Kidney (tissue), 14 donors: Measurements from ENCODE around the gene PTGFRN. TPM values are rescaled to one million over a fixed set of nuclear protein-coding genes. Genes with fewer than 3 reads are reported as not detected.

Experiments used
- DNase-seq, 5 donors: peaks; one replicate each; pipeline ENCODE4 v3.0.0-alpha.2; 2013 to 2020
- FAIRE-seq: peaks from 2 replicates; lab custom pipeline; 2012; peaks lifted over from hg19 to GRCh38; lab: Jason Lieb, UNC
- H3K27ac ChIP-seq, 2 donors: one replicate each; pipeline ENCODE4 v1.7.0; 2013; ENCODE audit warnings: low read depth in 2 of 2, low read length in 2 of 2, inconsistent platforms in 1 of 2
- H3K27me3 ChIP-seq: one replicate; pipeline ENCODE4 v1.7.1; 2013; ENCODE audit warnings: low read length, inconsistent platforms; ENCODE audit not compliant: control insufficient read depth, insufficient read depth
- H3K36me3 ChIP-seq, 3 donors: one replicate each; pipeline versions ENCODE4 v1.7.0 to v1.7.1; 2013; ENCODE audit warnings: low read length in 3 of 3, control low read depth in 1 of 3, inconsistent platforms in 1 of 3; ENCODE audit not compliant: insufficient read depth in 3 of 3, control insufficient read depth in 2 of 3
- H3K4me1 ChIP-seq, 3 donors: one replicate each; pipeline versions ENCODE4 v1.7.0 to v1.7.1; 2013; ENCODE audit warnings: low read length in 3 of 3, inconsistent platforms in 1 of 3, low read depth in 1 of 3; ENCODE audit not compliant: control insufficient read depth in 2 of 3, insufficient read depth in 2 of 3
- H3K4me3 ChIP-seq, 3 donors: one replicate each; pipeline versions ENCODE4 v1.7.0 to v1.8.1; 2013; ENCODE audit warnings: low read length in 3 of 3, control low read depth in 1 of 3, inconsistent platforms in 1 of 3
- H3K9ac ChIP-seq, 3 donors: one replicate each; pipeline versions ENCODE4 v1.7.0 to v1.7.1; 2013; ENCODE audit warnings: low read length in 3 of 3, control low read depth in 1 of 3, inconsistent platforms in 1 of 3
- H3K9me3 ChIP-seq, 3 donors: one replicate each; pipeline versions ENCODE4 v1.7.0 to v1.7.1; 2013; ENCODE audit warnings: low read length in 3 of 3, control low read depth in 1 of 3, inconsistent platforms in 1 of 3; ENCODE audit not compliant: control insufficient read depth in 2 of 3, insufficient read depth in 1 of 3
- intact Hi-C: fragments of 100-400 bp; cut with DNase I; formaldehyde crosslinking; loops from one replicate; pipeline ENCODE4 v1.11.1; 2022
- polyA plus RNA-seq: library from polyadenylated mRNA; stranded (reverse); fragments of 350-450 nt; fragmentation: Illumina TruSeq; extraction: RNeasy Lipid Tissue Mini Kit (QIAGEN cat#74804); gene quantifications from one replicate; pipeline ENCODE4 v1.2.3, GENCODE V29; 2014; ENCODE audit warnings: low read depth, low replicate concordance; ENCODE audit not compliant: insufficient read depth
- total RNA-seq: library from RNA; stranded (reverse); fragmentation: NEBNext Ultra II Directional; extraction: Animal tissue kit (Norgen Biotek cat#: 25700); gene quantifications from one replicate; pipeline ENCODE4 v1.2.1, GENCODE V29; 2021
- TF ChIP-seq, protein P1 (sequence below): IDR thresholded peaks from 3 replicates; pipeline ENCODE4 v1.5.1; 2012; ENCODE audit warnings: mild to moderate bottlenecking, moderate library complexity, borderline replicate concordance; ENCODE audit not compliant: insufficient read depth; ENCODE audit errors: extremely low read depth
- donor health status: control.
- donor health status: control.
- donor health status: control.
- donor health status: control.
- donor health status: control.
- donor health status: DM: yes; HTN: yes; CAD: no.
- donor health status: Normal renal cell carcinoma (clear cell type).

PTGFRN gene
- total and polyA plus RNA-seq, 2 donors from 2014 or later: 16.4 to 44.8 TPM

DNA sequence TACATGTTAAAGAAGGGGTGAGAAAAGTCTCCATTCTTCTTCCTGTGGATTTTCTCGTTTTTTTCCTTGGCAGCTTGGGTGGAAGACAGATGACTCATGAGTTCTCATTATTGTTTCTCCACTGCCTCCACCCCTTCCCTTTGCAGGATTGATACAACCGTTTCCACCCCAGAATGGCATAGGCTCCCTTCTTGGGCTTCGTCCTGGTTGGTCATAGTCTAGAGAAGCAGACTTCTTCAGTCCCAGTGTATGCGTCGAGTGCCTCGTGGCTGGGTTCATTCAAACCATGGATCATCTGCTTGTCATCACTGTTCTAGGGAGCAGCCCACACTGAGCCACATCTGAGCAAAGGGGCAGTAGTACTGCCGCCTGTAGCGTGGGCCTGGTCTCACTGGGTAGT lies 13.7 kb downstream of the PTGFRN start:
- Histone ChIP-seq H3K4me1 (no peaks in the 10 kb centered on the region), H3K27me3 (no peaks in the 10 kb centered on the region), H3K4me3 (no peak overlapping the region), H3K9ac (no peak overlapping the region), H3K9me3 (no peaks in the 10 kb centered on the region), H3K27ac (no peak overlapping the region), H3K36me3 (no peaks in the 10 kb centered on the region)
- TF ChIP-seq, protein P1, sequence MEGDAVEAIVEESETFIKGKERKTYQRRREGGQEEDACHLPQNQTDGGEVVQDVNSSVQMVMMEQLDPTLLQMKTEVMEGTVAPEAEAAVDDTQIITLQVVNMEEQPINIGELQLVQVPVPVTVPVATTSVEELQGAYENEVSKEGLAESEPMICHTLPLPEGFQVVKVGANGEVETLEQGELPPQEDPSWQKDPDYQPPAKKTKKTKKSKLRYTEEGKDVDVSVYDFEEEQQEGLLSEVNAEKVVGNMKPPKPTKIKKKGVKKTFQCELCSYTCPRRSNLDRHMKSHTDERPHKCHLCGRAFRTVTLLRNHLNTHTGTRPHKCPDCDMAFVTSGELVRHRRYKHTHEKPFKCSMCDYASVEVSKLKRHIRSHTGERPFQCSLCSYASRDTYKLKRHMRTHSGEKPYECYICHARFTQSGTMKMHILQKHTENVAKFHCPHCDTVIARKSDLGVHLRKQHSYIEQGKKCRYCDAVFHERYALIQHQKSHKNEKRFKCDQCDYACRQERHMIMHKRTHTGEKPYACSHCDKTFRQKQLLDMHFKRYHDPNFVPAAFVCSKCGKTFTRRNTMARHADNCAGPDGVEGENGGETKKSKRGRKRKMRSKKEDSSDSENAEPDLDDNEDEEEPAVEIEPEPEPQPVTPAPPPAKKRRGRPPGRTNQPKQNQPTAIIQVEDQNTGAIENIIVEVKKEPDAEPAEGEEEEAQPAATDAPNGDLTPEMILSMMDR: no peak
- DNase-seq (no peak), FAIRE-seq (no peak)
- intact Hi-C loops: no loop called here

DNA sequence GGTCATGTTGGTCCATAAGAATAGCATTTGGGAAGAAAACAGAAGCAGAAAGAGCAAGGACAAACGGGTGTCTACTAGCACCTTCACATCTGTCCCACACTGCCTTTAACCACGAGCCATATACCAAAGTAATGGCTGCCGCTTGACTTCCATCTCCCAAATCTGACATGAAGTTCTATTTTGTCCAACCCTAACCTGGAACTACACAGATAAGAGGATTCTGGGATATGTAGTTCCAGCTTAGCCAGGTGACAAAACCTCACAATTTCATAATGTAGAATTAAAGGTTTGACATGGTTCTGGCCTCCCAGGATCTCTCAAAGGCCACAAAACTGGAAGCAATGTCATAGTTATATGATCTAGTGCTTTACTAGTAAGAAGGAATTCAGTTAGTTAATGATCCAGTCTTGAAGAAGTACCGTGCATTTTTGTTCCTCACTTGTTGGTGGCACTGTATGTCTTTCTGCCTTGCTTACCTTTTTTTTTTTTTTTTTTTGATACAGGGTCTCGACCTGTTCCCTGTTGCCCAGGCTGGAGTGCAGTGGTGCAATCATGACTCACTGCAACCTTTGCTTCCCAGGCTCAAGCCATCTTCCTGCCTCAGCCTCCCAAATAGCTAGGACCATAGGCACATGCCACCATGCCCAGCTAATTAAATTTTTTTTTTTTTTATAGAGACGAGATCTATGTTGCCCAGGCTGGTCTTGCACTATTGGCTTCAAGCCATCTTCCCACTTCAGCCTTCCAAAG lies 17.5 kb downstream of the PTGFRN start:
- Histone ChIP-seq H3K4me1 (no peaks in the 10 kb centered on the region), H3K27me3 (no peaks in the 10 kb centered on the region), H3K4me3 (no peak overlapping the region), H3K9ac (no peak overlapping the region), H3K9me3 (no peaks in the 10 kb centered on the region), H3K36me3 (no peaks in the 10 kb centered on the region), H3K27ac (no peak overlapping the region)
- intact Hi-C loops: no loop called here
- DNase-seq (no peak), FAIRE-seq (no peak)
- TF ChIP-seq, protein P1: no peak

DNA sequence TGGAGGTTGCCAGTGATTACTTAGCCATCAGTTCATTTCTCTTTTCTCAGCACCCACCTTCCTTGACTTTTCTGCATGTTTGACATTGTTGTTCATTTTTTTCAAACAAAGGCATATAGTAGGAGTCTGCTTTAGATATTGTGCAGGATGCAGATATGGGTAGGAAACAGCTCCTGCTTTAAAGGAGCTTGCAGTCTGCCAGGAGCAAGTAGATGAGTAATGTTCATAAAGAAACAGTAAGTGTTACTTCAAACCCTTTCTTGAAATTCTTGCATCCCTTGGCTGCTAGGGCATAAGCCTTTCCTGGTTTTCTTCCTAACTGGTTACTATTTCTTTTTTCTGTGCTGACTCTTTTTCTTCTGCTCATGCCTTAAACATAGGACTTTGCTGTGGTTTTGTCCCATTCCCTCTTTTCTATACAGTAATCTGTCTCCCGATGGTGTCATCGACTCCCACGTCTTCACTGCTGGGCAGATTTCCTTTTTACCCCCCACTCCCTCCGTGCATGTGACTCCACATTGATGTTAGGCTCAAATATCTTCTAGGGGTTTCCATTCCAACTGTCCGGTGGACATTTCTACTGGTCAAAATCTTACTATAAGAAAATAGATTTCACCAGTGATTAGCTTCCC lies 20.4 kb downstream of the PTGFRN start:
- Histone ChIP-seq H3K4me1 (no peaks in the 10 kb centered on the region), H3K27me3 (no peaks in the 10 kb centered on the region)

More for the DNA sequence above, 20.4 kb downstream of the PTGFRN start:
- H3K4me3 ChIP-seq: no peak overlapping the region
- TF ChIP-seq, protein P1: no peak
- H3K36me3 ChIP-seq: no peaks in the 10 kb centered on the region
- H3K9ac ChIP-seq: no peak overlapping the region
- DNase-seq (no peak), FAIRE-seq (no peak)
- intact Hi-C loops: no loop called here
- H3K9me3 ChIP-seq: no peaks in the 10 kb centered on the region
- no peak overlapping the region for H3K27ac ChIP-seq
